Measurements from ENCODE around the gene WDR38.

Gene WDR38

DNA sequence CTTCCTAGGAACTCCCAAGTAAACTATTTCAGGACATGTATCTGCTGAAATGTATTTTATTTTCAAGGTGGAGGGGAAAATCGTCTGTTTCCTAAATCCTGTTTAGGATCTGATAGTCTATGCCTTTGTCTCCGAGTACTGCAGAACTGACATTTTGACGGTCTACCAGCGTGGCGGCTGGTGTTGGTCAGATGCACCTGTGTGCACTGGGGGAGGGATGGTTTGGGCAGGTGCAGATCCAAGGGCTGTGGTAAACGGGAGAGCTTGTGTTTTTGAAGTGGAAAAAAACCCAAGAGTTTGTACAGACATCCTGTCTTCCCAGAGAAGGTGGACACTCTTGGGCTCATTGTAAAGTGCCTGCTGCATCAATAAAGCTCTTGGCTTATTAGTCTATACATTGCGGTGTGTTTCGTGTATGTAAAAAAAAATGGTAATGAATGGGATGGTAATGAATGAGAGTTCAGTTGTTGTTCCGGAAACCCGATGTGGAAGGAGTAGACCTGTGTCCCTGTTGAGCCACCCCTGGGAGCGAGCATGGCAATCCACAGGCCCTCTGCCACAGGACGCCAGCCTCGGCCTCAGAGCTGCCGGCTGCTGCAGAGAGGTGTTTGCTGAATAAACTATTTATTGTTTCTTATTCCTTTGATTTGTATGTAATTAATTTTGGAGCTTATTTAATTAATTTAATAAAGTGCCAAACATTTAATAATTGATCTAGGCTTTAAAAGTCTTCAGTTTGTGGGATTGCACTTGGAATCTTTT lies 23.9 kb downstream of the WDR38 start:
- no peak for DNase-seq (ENCODE audit: low read depth)
- TF ChIP-seq, protein P1, sequence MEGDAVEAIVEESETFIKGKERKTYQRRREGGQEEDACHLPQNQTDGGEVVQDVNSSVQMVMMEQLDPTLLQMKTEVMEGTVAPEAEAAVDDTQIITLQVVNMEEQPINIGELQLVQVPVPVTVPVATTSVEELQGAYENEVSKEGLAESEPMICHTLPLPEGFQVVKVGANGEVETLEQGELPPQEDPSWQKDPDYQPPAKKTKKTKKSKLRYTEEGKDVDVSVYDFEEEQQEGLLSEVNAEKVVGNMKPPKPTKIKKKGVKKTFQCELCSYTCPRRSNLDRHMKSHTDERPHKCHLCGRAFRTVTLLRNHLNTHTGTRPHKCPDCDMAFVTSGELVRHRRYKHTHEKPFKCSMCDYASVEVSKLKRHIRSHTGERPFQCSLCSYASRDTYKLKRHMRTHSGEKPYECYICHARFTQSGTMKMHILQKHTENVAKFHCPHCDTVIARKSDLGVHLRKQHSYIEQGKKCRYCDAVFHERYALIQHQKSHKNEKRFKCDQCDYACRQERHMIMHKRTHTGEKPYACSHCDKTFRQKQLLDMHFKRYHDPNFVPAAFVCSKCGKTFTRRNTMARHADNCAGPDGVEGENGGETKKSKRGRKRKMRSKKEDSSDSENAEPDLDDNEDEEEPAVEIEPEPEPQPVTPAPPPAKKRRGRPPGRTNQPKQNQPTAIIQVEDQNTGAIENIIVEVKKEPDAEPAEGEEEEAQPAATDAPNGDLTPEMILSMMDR (conservative IDR thresholded peaks at IDR 0.05; ENCODE audit: low read depth, low read length) = no peak
- H3K4me3 ChIP-seq (ENCODE audit: low read depth, low read length) = no peak overlapping the region

DNA sequence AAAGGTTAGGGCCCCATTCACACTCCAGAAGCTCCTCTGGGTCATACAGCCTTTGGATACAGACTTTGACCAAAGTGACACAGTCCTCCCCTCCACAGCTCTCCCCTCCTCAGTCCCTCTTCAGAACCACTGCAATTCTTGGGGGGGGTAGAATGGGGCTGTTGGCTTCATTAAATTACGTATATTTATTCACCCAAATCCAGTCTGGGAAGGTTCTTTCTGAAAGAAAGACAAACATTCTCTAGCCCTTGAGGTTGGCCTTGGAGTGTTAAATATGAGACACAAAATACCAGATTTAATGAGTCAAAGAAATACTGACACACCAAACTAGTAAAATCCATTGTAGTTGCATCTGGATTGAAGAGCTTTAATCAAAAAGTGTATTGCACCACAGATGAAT lies 24.8 kb downstream of the WDR38 start:
- DNase-seq (ENCODE audit: low read depth) = no peak
- TF ChIP-seq, protein P1 (conservative IDR thresholded peaks at IDR 0.05; ENCODE audit: low read depth, low read length) = no peak
- H3K4me3 ChIP-seq (ENCODE audit: low read depth, low read length) = no peak overlapping the region

DNA sequence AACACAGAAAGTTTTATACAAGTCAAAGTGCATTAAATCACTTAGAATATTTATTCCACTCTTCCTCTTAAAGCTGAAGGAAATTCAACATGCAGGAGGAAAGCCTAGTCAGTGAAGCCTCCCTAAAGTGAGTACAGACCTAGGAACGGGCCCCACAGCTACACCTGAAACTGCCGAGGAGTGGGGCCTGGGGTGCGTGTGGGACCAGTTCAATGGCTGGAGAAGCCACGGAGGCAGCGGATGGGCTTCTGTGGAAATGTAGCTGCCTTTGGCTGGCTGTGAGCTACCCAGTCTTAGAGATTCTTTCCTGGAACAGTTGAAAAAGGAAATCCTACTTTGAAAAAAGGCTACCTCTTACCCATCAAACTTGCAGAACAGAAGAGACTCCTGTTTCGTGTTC lies 25.3 kb downstream of the WDR38 start:
- DNase-seq (ENCODE audit: low read depth) = no peak
- no peak overlapping the region for H3K4me3 ChIP-seq (ENCODE audit: low read depth, low read length)
- TF ChIP-seq, protein P1 (conservative IDR thresholded peaks at IDR 0.05; ENCODE audit: low read depth, low read length) = no peak

DNA sequence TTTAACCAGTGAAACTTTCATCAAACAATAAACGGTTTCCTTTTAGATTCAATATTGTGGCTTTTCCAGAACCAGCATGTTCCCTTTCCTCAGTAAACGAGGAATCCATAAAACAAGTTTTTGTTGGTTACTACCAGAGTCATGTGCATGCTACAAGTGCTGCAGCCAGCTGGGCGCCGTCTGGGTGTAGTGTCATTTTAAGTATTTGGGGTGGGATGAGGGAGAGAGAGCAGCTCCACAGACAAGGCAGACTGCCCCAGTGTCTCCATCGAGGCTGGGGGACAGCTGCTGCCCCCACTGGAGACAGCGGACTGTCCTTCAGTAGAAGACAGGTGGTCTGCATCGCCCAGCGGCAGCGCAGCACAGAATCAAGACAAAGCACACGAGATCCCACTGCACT lies 26.0 kb downstream of the WDR38 start:
- no peak overlapping the region for H3K4me3 ChIP-seq (ENCODE audit: low read depth, low read length)
- DNase-seq (ENCODE audit: low read depth) = no peak
- TF ChIP-seq, protein P1 (conservative IDR thresholded peaks at IDR 0.05; ENCODE audit: low read depth, low read length) = no peak

DNA sequence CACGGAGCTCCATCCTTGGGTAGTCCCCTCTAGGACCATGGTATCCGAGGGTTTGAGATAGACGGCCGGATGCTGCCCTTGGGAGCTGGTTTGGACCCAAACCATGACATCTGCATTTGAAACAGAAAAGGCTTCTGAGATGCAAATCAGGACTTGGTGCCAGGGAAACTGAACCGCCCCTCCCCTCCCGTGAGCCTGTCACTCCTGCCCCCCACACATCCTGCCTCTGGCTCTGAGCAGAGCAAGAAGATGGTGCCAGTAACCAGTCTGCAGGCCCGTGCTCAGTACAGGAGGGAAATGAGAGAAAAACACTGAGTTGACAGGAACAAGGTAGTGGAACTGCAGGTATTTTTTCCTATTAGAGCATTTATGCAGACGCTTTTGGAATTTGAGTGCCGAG lies 27.2 kb downstream of the WDR38 start:
- no peak for DNase-seq (ENCODE audit: low read depth)
- no peak overlapping the region for H3K4me3 ChIP-seq (ENCODE audit: low read depth, low read length)

DNA sequence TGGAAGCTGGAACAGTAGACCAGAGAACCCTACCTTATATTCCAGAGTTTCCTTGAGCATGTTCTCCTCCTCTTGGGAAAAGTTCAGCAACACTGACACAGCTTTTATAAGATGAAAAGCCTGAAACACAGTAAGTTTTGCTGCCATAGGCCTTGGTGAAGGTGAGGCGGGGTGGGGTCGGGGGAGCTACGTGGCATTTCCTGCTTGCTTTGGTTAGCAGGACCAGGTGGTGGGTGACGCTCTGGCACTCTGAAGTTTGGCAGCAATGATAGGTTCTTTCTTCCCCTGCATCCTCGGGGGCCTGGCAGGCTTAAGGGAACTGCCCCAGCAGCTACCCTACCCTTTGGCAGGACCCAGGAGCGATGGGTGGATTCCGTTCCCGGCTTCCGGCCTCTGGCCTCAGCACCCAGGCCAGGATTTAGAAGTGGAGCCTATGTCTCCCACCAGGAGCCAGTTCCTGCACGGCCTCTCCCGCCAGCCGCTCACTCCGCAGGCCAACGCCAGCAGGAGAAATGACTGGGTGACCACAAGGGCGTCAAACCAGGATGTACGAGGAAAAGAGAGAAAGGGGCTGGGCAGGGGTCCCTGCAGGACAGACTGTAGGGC lies 28.0 kb downstream of the WDR38 start:
- TF ChIP-seq, protein P1 (conservative IDR thresholded peaks at IDR 0.05; ENCODE audit: low read depth, low read length) = no peak
- no peak for DNase-seq (ENCODE audit: low read depth)
- no peak overlapping the region for H3K4me3 ChIP-seq (ENCODE audit: low read depth, low read length)

More for the DNA sequence above, 27.2 kb downstream of the WDR38 start:
- TF ChIP-seq, protein P1 (conservative IDR thresholded peaks at IDR 0.05; ENCODE audit: low read depth, low read length) = no peak

DNA sequence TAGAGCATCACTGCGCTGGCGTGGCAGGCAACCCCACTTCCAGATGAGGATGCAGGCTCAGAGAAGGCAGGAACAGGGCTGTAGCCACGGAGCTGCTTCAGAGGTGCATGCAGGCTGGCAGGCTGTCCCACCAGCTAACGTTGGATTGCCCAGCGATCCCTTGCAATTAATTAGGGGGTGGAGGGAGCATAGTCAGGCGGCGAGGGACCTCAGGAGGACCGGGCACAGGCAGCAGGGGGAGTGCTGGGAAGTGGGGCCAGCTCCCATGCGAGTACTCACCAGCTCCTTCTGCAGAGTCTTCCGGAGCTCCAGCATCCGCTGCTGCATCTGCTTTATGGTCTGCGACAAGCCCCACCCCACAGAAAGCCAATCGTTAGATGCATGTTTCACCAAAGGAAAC lies 29.0 kb downstream of the WDR38 start:
- TF ChIP-seq, protein P1 (conservative IDR thresholded peaks at IDR 0.05; ENCODE audit: low read depth, low read length) = no peak
- H3K4me3 ChIP-seq (ENCODE audit: low read depth, low read length) = no peak overlapping the region
- no peak for DNase-seq (ENCODE audit: low read depth)

Data from choroid plexus epithelial cell (primary cell).